Kidney (tissue), 14 donors: ENCODE results near the gene SACM1L. TPM values are rescaled to one million over a fixed set of nuclear protein-coding genes. Genes with fewer than 3 reads are reported as not detected.

Experiments
- DNase-seq, 5 donors: peaks; one replicate each; pipeline ENCODE4 v3.0.0-alpha.2; 2013 to 2020
- FAIRE-seq: peaks from 2 replicates; lab custom pipeline; 2012; peaks lifted over from hg19 to GRCh38; lab: Jason Lieb, UNC
- H3K27ac ChIP-seq, 2 donors: one replicate each; pipeline ENCODE4 v1.7.0; 2013; ENCODE audit warnings: low read depth in 2 of 2, low read length in 2 of 2, inconsistent platforms in 1 of 2
- H3K27me3 ChIP-seq: one replicate; pipeline ENCODE4 v1.7.1; 2013; ENCODE audit warnings: low read length, inconsistent platforms; ENCODE audit not compliant: control insufficient read depth, insufficient read depth
- H3K36me3 ChIP-seq, 3 donors: one replicate each; pipeline versions ENCODE4 v1.7.0 to v1.7.1; 2013; ENCODE audit warnings: low read length in 3 of 3, control low read depth in 1 of 3, inconsistent platforms in 1 of 3; ENCODE audit not compliant: insufficient read depth in 3 of 3, control insufficient read depth in 2 of 3
- H3K4me1 ChIP-seq, 3 donors: one replicate each; pipeline versions ENCODE4 v1.7.0 to v1.7.1; 2013; ENCODE audit warnings: low read length in 3 of 3, inconsistent platforms in 1 of 3, low read depth in 1 of 3; ENCODE audit not compliant: control insufficient read depth in 2 of 3, insufficient read depth in 2 of 3
- H3K4me3 ChIP-seq, 3 donors: one replicate each; pipeline versions ENCODE4 v1.7.0 to v1.8.1; 2013; ENCODE audit warnings: low read length in 3 of 3, control low read depth in 1 of 3, inconsistent platforms in 1 of 3
- H3K9ac ChIP-seq, 3 donors: one replicate each; pipeline versions ENCODE4 v1.7.0 to v1.7.1; 2013; ENCODE audit warnings: low read length in 3 of 3, control low read depth in 1 of 3, inconsistent platforms in 1 of 3
- H3K9me3 ChIP-seq, 3 donors: one replicate each; pipeline versions ENCODE4 v1.7.0 to v1.7.1; 2013; ENCODE audit warnings: low read length in 3 of 3, control low read depth in 1 of 3, inconsistent platforms in 1 of 3; ENCODE audit not compliant: control insufficient read depth in 2 of 3, insufficient read depth in 1 of 3
- CTCF ChIP-seq: IDR thresholded peaks from 3 replicates; pipeline ENCODE4 v1.5.1; 2012; ENCODE audit warnings: mild to moderate bottlenecking, moderate library complexity, borderline replicate concordance; ENCODE audit not compliant: insufficient read depth; ENCODE audit errors: extremely low read depth
- intact Hi-C: fragments of 100-400 bp; cut with DNase I; formaldehyde crosslinking; loops from one replicate; pipeline ENCODE4 v1.11.1; 2022
- polyA plus RNA-seq: library from polyadenylated mRNA; stranded (reverse); fragments of 350-450 nt; fragmentation: Illumina TruSeq; extraction: RNeasy Lipid Tissue Mini Kit (QIAGEN cat#74804); gene quantifications from one replicate; pipeline ENCODE4 v1.2.3, GENCODE V29; 2014; ENCODE audit warnings: low read depth, low replicate concordance; ENCODE audit not compliant: insufficient read depth
- total RNA-seq: library from RNA; stranded (reverse); fragmentation: NEBNext Ultra II Directional; extraction: Animal tissue kit (Norgen Biotek cat#: 25700); gene quantifications from one replicate; pipeline ENCODE4 v1.2.1, GENCODE V29; 2021
- donor health status: control.
- donor health status: control.
- donor health status: control.
- donor health status: control.
- donor health status: control.
- donor health status: DM: yes; HTN: yes; CAD: no.
- donor health status: Normal renal cell carcinoma (clear cell type).

Gene SACM1L
- total and polyA plus RNA-seq, 2 donors from 2014 or later: 27.1 to 53.1 TPM

GRCh38 chr3:45664578-45664977 lies 24.6 kb upstream of the SACM1L start:
- intact Hi-C loops: no loop called here
- TF ChIP-seq CTCF: no peak
- FAIRE-seq (no peak), DNase-seq (no peak)
- Histone ChIP-seq H3K4me3 (peak overlapping the region in 2 of 3 donors; percentile 15 to 40), H3K4me1 (peaks cover 0 to 2% (median 0%) of the 10 kb centered on the region in 3 donors), H3K9me3 (no peaks in the 10 kb centered on the region), H3K36me3 (no peaks in the 10 kb centered on the region), H3K27ac (no peak overlapping the region), H3K27me3 (no peaks in the 10 kb centered on the region), H3K9ac (no peak overlapping the region)

DNA sequence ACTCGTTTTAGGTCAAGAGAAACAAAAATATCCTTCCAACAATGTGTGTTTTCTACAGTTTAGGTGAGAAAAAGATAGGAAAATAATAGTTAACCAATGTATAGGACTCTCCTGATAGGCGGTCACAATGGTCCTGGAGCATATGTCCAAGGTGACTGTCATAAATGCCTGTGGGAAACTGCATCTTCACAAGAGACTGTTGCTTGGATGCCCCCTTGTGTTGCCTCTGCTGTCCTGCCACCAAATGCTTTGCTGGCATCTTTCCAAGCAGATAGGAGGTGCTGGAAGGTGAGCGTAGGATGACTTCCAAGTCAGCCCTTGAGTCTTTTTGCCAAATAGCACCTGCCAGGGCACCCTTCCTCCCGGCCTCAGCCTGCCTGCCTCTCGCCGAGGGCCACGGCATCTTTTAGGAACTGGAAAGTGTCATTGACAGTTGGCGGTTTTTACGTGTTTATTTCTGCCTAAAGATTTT lies 24.1 kb upstream of the SACM1L start:
- peak; percentile 64 for TF ChIP-seq CTCF
- FAIRE-seq (no peak), DNase-seq (peak in 2 of 5 donors; percentile 28 to 68)
- Histone ChIP-seq H3K9ac (no peak overlapping the region), H3K27ac (no peak overlapping the region), H3K9me3 (no peaks in the 10 kb centered on the region), H3K36me3 (no peaks in the 10 kb centered on the region), H3K4me3 (peak overlapping the region in 2 of 3 donors; percentile 15 to 40), H3K27me3 (no peaks in the 10 kb centered on the region), H3K4me1 (peaks cover 0 to 2% (median 0%) of the 10 kb centered on the region in 3 donors)
- intact Hi-C loops: no loop called here

GRCh38 chr3:45666757-45667431 lies 22.3 kb upstream of the SACM1L start:
- no peak overlapping the region for H3K9ac ChIP-seq

More at GRCh38 chr3:45666757-45667431, 22.3 kb upstream of the SACM1L start:
- FAIRE-seq: no peak
- Histone ChIP-seq H3K36me3 (peaks cover 0 to 2% (median 0%) of the 10 kb centered on the region in 3 donors), H3K4me1 (peaks cover 0 to 4% (median 0%) of the 10 kb centered on the region in 3 donors), H3K4me3 (no peak overlapping the region), H3K9me3 (no peaks in the 10 kb centered on the region), H3K27ac (no peak overlapping the region), H3K27me3 (no peaks in the 10 kb centered on the region)
- no peak for DNase-seq
- TF ChIP-seq CTCF: no peak
- intact Hi-C loops: no loop called here
